ENCODE results near the gene GPR137C. TPM values are rescaled to one million over a fixed set of nuclear protein-coding genes. Genes with fewer than 3 reads are reported as not detected.

Gene GPR137C
- polyA plus RNA-seq, 4 donors: 6.7 to 9.7 (median 8.0) TPM

DNA sequence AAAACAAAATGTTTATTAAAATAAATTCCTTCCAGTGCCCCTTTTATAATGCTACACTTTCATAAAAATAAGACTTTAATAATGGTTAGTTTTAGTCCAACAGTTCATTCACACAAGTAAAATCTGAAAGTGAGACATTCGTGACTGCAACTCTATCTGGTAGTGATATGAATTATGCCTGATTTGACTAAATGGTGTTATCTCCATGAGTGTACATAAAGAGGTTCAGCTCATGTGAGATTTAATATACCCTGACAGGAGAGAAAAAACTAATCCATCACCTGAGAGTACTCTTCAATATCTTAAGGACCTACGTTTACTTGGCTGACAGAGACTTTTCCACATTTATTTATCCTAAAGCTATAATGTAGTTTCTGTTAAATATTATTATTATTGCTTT, 108.7 kb downstream of the GPR137C start:
- no peak for DNase-seq (ENCODE audit: low read depth in 4 of 4, low spot score in 3 of 4)

DNA sequence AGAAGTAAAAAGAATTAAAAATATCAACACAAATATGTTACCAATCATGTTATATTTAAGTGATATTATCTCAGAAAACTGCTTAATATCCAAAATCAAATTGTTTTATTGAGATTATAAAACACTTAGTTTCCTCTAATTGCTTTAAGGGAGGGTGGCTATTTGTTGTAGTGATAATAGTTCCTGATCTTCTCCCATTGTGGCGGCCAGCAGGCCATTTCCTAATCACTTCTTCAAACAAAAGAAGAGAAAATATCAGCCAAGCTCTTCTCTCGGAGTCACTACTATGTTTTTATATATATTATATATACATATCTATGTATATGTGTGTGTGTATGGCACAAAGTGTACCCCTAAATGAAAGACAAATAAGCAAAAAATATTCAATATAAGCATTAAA, 111.2 kb downstream of the GPR137C start:
- DNase-seq (ENCODE audit: low read depth in 4 of 4, low spot score in 3 of 4): no peak

DNA sequence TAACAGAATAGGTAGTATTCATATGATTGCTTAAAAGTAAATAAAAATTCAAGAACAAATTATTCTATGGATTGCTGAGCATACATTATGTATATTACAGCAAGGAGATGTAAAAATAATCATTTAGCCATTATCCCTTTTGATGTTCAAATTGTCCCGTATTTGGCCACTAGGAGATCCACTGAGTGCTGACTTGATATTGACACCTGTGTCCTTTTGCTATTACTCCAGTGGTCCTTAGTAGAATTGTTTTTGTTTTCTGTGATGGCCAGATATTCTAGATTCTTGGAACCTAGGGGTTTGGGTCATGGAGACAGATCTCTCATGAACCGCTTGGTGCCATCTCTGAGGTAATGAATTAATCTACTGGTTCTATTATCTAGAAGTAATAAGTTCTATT, 126.0 kb downstream of the GPR137C start:
- no peak for DNase-seq (ENCODE audit: low read depth in 4 of 4, low spot score in 3 of 4)

DNA sequence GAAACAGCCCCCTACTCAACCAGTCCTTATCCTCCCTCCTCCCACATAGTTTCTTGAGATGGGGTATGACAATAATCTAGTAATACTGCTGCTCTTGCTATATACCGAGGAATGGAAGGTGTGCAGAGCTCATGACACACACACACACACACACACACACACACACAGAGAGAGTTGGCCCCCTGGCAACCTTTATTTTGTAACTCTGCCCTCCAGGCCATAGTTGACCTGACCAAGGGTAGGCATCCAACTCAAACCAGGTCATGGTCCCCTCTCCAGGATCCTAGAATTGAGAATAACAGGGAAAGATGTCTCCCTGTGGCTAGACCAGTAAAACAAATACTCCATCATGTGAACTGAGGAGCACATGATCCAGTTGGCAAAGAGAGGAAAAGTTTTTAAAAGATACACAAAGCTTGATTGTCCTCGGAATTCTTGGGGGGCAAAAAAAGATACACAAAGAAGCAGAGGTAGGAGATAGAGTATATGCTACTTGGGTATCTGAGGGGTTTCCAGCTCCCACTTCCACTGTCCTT, 131.4 kb downstream of the GPR137C start:
- DNase-seq (ENCODE audit: low read depth in 4 of 4, low spot score in 3 of 4): no peak

DNA sequence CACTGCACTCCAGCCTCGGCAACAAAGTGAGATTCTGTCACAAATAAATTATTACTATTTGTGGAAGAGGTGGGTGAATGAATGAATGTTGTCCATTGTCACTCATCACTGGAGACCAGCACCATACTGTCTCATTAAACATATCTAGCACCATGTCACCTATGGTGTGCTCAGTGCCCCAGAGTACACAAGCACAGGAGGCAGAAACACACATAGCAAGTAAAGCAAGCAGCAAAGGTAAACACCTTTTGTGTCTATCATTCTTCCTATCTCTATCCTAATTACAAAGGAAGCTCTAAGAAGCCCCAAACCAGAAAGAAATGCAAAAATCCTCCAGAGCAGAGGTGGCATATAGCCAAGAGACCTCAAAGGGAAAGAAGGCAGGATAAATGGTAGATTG, 133.5 kb downstream of the GPR137C start:
- DNase-seq (ENCODE audit: low read depth in 4 of 4, low spot score in 3 of 4): no peak

Other genes with a start within 250 kb of the GPR137C start
- 1 to 10 TPM; 6.2 to 8.7 (median 7.2) TPM for gene PTGER2, start 238.5 kb upstream of the GPR137C start, polyA plus RNA-seq (ENCODE audit: insufficient read length in 4 of 4)
- 10 to 100 TPM; 22.0 to 25.1 (median 23.3) TPM for gene TXNDC16, start 331 bp upstream of the GPR137C start, polyA plus RNA-seq (ENCODE audit: insufficient read length in 4 of 4)
- 10 to 100 TPM; 25.7 to 34.4 (median 27.8) TPM for gene ERO1A, start 142.7 kb downstream of the GPR137C start, polyA plus RNA-seq (ENCODE audit: insufficient read length in 4 of 4)
- gene PSMC6, start 154.4 kb downstream of the GPR137C start, polyA plus RNA-seq (ENCODE audit: insufficient read length in 4 of 4): 100 to 1,000 TPM; 120 to 156 (median 147) TPM
- 10 to 100 TPM; 14.9 to 20.9 (median 18.2) TPM for gene STYX, start 177.3 kb downstream of the GPR137C start, polyA plus RNA-seq (ENCODE audit: insufficient read length in 4 of 4)
- 10 to 100 TPM; 31.1 to 35.5 (median 34.4) TPM for gene GNPNAT1, start 238.8 kb downstream of the GPR137C start, polyA plus RNA-seq (ENCODE audit: insufficient read length in 4 of 4)